Left renal cortex interstitium (tissue), 4 donors: ENCODE measurements around the gene SLC6A3. TPM values are rescaled to one million over a fixed set of nuclear protein-coding genes. Genes with fewer than 3 reads are reported as not detected.
"Not testable (repeated sequence)": the region's sequence is repeated elsewhere in the genome, so short reads cannot be mapped to it uniquely, and the experiment has no call there.

Experiments used
- DNase-seq, 4 donors: peaks; one replicate each; pipeline ENCODE4 v3.0.0-alpha.2; 2013; ENCODE audit warnings: low read depth in 4 of 4, low spot score in 2 of 4, missing footprints in 1 of 4
- polyA plus RNA-seq, 4 donors: library from polyadenylated mRNA; unstranded; fragments of 120-200 nt; gene quantifications; one replicate each; pipeline ENCODE4 v1.2.1, GENCODE V29; 2013; ENCODE audit not compliant: insufficient read length in 4 of 4

Gene SLC6A3
- polyA plus RNA-seq, 4 donors: 0.56 to 0.88 (median 0.67) TPM

DNA sequence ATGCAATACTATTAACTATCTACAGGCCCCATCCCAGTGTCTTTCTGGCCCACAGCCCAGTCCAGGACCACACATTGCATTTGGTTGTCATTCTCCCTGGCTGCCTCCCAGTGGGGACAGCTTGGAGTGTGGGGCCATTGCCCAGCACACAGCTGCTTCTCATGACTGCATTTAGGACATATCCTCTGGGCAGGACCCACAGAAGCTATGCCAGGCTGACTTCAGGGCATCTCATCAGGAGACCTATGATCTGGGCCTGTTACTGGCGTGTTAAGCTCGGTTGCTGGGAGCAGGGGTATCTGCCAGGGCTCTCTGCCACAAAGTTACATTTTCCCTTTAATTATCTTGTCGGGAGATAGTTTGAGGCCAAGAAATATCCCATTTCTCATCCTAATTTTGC is 68.3 kb downstream of the SLC6A3 start:
- DNase-seq: no peak

DNA sequence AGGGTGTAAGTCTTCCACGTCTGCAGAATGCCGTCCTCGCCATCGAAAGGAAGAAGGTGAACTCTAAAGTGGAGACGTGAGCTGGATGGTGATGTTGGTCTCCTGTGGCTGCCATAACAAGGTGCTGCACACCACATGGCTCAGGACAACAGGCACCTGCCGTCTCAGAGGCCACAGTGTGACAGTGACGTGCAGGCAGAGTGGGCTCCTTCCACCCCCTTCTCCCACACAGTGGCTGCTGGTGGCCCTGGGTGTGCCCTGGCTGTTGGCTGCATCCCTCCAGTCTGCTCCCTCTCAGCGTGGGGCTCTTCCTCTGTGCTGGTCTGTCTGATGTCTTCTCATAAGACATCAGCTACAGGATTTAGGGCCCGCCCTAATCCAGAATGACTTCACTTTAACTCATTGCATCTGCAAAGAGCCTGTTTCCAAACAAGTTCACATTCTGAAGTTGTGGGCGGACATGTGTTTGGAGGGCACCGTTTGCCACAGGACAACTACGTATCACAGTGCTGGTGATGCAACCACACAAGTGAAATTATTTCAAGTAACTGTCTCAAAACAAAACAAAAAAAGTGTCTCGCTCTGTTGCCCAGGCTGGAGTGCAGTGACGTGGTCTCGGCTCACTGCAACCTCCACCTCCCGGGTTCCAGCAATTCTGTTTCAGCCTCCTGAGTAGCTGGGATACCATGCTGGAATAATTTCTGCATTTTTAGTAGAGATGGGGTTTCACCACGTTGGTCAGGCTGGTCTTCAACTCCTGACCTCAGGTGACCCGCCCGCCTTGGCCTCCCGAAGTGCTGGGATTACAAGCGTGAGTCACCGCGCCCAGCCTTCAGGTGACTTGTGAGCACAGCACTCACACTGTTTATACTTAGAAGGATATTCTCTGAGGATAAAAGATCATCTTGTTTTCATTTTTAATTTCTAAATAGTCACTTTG is 69.1 kb downstream of the SLC6A3 start:
- DNase-seq: no peak

DNA sequence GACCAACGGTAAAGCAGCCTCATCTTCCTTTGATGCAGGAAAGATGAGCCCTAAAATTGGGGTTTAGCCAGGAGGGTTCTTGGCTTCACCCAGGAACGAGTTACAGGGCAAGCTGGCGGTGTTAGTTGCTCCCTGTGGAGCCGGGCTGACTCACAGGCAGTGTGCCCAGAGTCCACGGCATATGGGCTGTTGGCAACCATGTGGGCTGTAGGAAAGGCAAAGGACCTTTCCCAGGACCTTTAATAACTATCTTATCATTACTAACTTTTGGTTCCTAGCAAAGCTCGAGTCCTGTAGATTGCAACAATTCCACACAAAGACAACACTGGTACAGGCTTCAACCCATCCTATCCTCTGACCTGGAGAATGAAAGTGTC is 70.6 kb downstream of the SLC6A3 start:
- no peak for DNase-seq

DNA sequence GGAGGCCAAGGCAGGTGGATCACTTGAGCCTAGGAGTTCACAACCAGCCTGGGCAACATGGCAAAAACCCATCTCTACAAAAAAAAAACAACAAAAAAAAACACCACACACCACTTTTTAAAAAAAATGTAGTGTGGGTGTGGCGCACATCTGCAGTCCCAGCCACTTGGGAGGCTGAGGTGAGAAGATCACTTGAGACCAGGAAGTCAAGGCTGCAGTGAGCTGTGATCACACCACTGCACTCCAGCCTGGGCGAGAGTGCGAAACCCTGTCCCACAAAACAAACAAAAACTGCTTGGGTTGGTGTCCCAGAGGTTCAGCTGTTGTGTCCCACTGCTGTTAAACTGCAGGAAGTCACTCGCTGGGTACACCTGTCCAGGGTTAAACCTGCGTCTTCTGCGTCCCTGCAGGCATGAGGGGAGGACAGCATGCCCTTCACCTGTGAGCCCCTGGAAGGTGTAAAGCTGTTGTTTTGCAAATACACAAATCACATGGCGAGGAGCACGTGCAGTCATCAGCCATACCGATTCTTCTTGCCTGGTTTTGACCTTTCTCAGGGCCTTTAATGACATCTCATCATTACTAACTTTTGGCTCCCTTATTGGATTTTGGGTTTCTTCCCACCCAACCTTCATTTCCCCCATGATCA is 71.1 kb downstream of the SLC6A3 start:
- DNase-seq: no peak

DNA sequence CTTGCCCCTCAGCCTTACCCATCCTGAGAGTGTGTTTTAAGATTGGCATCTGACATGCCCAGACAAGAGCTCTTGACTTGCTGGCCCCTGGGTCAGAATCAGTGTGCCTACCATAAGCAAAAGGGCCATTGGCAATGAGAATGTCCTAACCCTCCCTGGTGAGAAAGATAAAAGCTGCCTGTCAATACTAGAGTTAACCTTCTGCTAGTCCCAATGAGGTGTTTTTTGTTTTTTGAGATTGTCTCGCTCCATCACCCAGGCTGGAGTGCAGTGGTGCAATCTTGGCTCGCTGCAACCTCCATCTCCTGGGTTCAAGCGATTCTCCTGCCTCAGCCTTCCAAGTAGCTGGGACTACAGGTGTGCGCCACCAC is 73.3 kb downstream of the SLC6A3 start:
- DNase-seq: not testable (repeated sequence)

DNA sequence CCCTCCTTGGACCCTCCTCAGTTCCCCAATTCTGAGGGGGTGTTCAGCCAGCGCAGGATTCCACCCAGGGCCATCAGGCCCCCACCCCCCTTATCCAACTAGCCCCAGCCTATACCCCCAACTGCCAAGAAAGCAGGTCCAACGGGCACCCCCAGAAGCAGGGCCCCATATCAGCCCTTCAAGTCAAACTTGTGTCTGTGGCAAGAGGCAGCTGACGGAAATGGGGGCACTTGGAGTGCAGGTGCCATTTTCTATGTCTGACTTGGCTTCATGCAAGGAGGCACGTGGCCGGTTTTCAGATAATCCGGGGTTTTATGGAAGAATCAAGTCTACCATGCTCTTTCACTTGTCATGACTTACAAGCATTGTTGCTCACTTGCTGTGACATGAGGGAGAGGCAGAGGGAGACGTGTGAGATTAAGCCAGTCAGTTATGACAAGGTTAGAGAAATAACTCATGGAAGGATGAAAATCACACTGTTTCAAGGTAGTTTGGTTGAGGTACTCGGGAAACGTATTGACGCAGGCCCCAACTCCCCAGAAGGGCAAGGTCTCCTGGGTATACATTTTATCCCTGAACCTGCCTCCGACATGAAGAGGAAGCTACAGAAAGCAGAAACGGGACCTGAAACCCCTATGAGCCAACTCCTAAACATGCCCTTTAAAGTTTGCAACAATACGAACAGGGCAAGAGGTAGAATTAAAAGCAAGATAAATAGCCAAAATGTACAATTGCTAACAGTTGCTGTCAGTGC is 73.8 kb downstream of the SLC6A3 start:
- DNase-seq: no peak

DNA sequence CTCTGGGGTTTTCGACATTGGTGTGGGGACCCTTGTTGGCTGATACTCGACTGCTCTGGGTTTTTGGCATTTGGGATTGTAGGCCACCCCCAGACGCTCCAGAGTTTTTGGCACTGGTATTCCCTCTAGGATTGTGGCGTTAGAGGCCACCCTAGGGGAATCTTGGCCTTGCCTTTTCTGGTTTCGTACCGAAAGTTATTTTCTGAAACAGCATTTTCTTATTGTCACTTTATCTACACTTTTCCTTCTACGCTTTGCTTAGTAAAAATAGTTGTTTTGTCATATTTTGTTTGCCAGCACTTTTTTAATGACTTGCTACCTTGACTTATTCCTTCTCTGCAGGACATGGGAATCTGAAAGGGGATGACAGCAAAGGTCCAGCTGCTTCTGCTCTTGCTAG is 75.2 kb downstream of the SLC6A3 start:
- no peak for DNase-seq

DNA sequence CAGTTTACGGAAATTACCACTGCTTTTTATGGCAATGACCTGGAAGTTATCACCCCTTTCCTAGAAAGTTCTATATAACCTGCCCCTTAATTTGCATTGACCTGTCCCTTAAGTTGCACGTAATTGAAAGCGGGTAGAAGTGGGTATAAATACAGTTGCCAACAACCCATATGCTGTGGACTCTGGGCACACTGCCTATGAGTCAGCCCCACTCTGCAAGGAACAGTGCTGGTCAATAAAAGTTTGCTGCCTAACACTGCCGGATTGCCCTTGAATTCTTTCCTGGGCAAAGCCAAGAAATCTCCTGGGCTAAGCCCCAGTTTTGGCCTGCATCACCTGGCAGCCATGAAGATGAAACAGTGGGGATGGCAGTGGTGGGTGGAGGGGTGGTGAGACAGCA is 76.5 kb downstream of the SLC6A3 start:
- no peak for DNase-seq

DNA sequence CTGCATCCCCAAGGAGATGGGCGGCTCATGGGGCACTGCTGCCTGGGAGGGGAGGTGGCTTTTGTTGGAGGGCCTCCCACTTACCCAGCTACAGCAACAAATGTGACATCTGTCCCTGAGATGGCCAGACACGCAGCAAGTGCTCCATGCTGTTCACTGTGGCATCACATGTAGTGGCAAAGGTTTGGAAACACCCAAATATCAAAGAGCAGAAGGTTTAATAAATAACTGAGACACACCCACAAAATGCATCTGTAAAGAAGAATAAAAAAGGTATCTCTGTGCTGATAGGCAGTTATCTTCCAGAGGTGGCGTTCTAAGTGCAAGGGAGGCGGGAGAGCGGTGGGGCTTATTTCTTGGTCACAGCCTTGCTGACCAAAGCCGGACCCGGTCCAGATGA is 77.0 kb downstream of the SLC6A3 start:
- no peak for DNase-seq

DNA sequence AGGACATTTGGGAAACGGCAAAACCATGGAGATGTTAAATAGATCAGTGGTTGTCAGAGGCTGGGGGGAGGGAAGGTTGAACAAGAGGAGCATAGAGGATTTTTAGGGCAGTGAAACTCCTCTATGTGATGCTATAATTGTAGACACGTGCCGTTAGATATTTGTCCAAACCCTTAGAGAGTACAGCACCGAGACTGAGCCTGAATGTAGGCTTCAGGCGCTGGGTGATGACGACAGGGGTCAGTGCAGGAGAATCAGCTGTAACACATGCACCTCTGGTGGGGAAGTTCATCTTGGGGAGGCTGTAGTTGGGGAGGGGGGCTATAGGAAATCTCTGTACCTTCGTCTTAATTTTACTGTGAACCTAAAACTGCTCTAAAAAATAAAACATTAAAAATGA is 78.1 kb downstream of the SLC6A3 start:
- no peak for DNase-seq

DNA sequence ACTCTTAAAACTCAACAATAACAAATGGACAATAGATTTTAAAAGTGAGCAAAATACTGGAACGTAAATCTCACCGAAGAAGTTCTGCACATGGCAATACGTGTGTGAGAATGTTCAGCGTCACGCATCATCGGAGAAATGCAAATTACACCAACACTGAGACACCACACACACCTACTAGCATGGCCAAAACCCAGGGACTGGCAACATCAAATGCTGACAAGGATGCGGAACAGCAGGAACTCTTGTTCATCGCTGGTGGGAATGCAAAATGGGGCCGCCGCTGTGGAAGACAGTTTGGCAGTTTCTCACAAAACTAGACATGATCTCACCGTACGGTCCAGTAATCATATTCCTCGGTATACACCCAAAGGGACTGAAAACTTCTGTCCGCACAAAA is 78.7 kb downstream of the SLC6A3 start:
- no peak for DNase-seq

DNA sequence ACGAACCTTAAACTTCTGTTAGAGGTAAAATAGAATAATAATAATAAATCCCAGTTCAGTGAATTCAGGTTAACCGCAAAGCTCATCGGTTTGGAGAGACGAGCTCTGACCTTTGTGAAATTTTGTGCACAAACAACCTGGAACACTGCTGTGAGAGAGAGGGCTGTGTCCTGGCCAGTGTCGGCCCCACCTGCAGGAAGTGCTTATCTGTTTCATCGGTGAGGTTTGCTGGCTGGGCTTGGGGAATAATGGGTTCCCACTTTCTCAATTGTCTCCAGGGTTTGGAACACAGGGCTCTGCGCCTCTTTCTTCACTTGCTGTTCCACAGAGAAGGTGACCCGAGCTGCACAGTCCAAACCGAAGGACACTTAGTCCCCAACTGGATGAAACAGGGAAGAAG is 81.0 kb downstream of the SLC6A3 start:
- no peak for DNase-seq

DNA sequence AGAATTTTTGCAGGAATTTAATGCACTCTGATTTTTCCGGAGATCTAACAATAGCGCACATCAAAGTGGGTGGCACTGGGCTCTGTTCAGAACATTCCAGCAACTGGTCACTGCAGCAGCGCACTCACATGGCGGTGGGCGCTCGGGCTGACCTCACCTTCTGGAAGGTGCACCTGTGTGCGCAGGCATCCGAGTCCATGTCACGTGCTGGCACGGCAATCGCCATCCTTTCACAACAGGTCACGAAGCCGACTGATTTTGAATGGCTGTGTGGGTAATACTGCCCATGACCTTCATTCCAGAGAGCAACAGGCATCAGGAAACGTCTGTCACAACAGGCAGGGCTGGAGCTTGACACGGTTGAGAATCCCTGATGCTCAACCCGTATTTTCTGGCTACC is 81.7 kb downstream of the SLC6A3 start:
- DNase-seq: no peak

DNA sequence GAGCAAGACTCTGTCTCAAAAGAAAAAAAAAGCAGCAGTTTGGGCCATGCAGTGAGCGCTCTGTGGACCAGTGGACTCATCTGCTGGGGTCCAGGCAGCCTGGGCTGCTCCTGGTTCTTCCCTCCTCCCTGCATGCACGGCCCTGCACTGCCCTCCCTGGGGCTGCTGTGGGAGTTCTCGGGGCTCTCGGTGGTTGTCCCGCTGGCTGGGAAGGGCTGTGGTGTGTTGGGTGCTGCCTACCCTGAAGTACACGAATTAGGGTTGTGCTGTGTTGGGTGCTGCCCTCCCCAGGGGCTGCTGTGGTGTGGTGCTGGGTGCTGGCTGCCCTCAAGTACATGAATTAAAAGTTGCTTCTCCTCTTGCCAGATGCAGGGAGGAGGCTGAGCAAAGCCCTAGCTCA is 82.1 kb downstream of the SLC6A3 start:
- DNase-seq: no peak

DNA sequence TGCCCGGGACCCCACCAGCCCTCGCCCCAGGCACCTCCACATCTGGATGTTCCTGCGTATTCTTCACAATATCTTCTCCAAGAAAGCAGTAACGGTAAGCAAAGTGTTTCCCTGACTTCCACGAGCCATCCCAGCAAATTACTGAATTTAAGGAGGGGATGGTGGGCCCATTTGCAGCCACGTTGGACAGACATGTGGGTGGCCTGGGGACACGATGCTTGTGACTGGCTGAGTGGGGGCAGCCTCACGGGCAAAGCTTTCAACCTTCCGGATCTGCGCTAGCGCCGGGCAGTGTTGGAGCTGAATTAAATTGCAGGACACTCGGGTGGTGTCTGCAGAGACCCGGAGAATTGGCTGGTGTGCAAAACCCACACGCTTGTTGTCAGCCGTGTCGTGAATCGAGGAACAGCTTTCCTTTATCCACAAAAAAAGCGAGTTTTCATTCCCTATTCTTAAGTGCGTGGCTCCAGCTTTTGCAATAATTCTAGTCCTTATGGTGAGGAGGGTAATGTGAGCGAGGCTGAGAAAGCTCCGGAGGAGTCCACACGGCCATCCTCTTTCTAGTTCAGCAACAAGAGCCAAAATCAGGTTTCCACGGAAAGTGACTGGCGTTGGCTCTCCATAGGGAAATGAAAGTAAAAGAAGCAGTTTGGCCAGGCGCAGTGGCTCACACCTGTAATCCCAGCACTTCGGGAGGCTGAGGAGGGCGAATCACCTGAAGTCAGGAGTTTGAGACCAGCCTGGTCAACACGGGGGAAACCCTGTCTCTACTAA is 82.8 kb downstream of the SLC6A3 start:
- DNase-seq: no peak

DNA sequence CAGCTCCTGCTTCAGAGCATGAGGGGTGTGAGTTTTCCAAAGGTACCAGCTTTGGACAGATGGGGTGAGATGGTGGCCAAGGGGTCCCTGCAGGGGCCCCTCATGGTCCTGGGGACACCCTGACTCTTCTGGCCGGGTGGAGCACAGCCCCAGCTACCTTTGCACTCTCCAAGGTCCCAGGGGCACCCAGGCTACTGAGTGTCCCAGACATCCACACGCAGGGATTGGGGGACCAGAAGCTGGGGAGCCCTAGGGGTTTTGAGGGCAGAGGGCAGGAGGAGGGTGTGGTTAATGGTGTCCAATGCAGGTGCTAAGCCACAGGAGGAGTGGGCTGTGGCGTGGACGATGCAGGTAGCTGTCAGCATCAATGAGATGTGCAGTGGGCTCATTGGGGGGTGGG is 84.4 kb downstream of the SLC6A3 start:
- DNase-seq: no peak

DNA sequence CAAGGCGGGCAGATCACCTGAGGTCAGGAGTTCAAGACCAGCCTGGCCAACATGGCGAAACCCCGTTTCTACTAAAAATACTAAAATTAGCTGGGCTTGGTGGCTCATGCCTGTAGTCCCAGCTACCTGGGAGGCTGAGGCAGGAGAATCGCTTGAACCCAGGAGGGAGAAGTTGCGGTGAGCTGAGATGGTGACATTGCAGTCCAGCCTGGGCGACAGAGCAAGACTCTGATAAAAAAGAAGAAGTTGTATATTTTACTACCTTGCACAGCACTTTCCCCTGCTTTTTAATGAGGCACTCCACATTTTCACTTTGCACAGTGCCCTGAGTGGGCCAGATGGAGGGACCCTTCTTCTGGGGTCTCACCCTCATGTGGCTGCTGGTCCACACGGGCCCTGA is 84.9 kb downstream of the SLC6A3 start:
- not testable (repeated sequence) for DNase-seq

DNA sequence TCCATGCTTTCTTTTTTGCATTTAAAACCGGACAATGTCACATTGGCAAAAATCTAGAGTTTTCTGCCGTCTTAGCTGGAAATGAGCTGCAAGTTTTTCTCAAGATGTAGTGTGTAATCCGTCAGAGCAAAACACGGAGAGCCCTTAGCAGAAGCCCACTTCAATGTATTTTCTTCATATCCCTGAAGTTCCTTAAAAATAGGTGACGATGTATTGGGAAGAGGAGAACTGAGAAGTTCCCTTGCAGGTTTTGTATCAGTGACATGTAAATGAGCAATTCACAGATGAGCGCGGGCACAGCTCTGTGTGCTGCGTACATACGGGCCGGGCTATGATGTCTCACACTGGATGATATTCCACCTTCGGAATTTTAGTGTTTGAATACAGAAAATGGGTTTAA is 85.5 kb downstream of the SLC6A3 start:
- DNase-seq: no peak

DNA sequence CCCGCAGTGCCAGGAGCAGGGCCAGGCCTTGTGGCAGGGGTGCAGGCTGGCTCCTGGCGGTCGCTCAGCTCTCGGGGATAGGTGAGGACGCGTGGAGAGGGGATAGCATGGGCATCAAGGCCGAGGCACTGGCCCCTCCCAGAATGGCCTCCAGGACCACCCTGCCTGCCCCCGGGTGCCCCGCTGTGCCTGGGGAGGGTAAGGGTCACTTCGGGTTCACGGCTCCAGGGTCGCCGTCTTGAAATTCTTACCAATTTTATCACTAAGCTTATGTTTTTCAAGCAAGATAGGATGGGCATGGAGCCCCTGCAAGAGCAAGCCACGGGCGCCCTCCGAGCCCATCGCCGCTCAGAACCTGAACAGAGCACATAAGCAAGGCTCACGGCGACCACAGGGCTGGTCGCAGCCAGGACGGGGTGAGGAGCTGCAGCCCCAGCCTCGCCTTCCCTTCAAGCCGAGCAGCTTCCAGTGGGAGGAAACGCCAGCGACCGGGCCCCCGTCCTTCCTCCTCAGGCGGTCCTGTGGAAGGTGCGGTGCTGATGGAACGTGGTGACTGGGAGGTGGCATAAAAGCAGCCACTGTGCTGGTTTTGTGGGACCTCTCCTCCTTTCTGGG is 86.1 kb downstream of the SLC6A3 start:
- DNase-seq: no peak

DNA sequence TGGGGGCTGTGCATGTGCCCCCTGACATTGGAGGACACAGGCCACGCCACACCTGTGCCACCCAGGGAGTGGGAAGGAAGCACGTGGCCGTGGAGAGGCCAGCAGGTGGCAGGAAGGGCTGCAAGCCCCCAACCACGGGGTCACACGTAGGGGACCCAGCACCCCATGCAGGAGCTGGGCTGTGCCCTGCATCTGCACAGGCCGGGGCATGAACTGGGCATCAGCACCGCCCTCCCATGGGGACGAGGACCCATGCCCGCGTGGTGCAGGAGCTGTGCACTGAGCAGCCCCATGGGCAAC is 86.6 kb downstream of the SLC6A3 start:
- no peak for DNase-seq
